HFF-Myc (cell line): ENCODE measurements around the gene CCDC172.
A peak's percentile ranks its signal among the peaks of the same experiment; 100 is the strongest.

Experiments used
- DNase-seq: peaks from one replicate; pipeline ENCODE4 v3.0.0-alpha.2; 2011; ENCODE audit warnings: low read depth; ENCODE audit errors: extremely low read depth
- H3K4me3 ChIP-seq: replicated peaks from 2 replicates; pipeline ENCODE4 v1.5.1; 2011; ENCODE audit warnings: low read depth, mild to moderate bottlenecking, control low read depth, low read length
- CTCF ChIP-seq: IDR thresholded peaks from 2 replicates; pipeline ENCODE4 v1.5.1; 2012; ENCODE audit warnings: mild to moderate bottlenecking, low read depth, low read length, control low read depth; ENCODE audit errors: missing control alignments

Gene CCDC172

GRCh38 chr10:116398224-116398623 is 74.0 kb downstream of the CCDC172 start:
- no peak overlapping the region for H3K4me3 ChIP-seq
- TF ChIP-seq CTCF = no peak

GRCh38 chr10:116402858-116403257 is 78.6 kb downstream of the CCDC172 start:
- no peak for DNase-seq
- no peak for TF ChIP-seq CTCF
- no peak overlapping the region for H3K4me3 ChIP-seq

More at GRCh38 chr10:116398224-116398623, 74.0 kb downstream of the CCDC172 start:
- no peak for DNase-seq

GRCh38 chr10:116403740-116404250 is 79.5 kb downstream of the CCDC172 start:
- no peak overlapping the region for H3K4me3 ChIP-seq
- no peak for TF ChIP-seq CTCF
- peak; percentile 25 for DNase-seq

- H3K4me3 ChIP-seq = no peak overlapping the region
- no peak for DNase-seq
- TF ChIP-seq CTCF = no peak
These were observed 84.5 kb downstream of the CCDC172 start for GRCh38 chr10:116408719-116409118.

- no peak for DNase-seq
- no peak for TF ChIP-seq CTCF
- no peak overlapping the region for H3K4me3 ChIP-seq
These were observed 86.1 kb downstream of the CCDC172 start for GRCh38 chr10:116410351-116410750.

GRCh38 chr10:116417821-116418220 is 93.6 kb downstream of the CCDC172 start:
- no peak for DNase-seq
- no peak overlapping the region for H3K4me3 ChIP-seq
- no peak for TF ChIP-seq CTCF

GRCh38 chr10:116418389-116418788 is 94.1 kb downstream of the CCDC172 start:
- DNase-seq = no peak
- H3K4me3 ChIP-seq = no peak overlapping the region
- TF ChIP-seq CTCF = no peak
